Measurements from ENCODE around the gene CDK3.

Gene CDK3

DNA sequence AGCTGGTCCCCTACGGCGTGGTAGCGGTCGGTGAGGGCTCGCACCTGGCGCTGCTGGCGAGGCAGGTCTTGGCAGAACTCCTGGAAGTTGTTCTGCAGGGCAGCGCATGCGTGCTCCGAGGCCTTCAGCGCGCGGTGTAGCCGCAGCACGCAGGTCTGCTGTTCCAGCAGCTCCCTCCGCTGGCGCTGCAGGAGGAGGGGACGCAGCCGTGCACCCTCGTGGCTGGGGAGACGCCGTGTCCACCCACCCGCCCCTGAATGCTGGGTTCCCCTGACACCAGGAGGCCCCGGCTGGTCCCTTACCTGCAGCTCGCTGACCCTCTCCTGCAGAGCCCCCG, 14.2 kb downstream of the CDK3 start:
- Histone ChIP-seq H3K9ac (ENCODE audit: low read depth, low read length) (no peak overlapping the region), H3K36me3 (ENCODE audit: insufficient read depth, low read length) (no peaks in the 10 kb centered on the region), H3K4me1 (ENCODE audit: insufficient read depth, low read length) (peaks cover 3% of the 10 kb centered on the region; the same call in 1 of the 2 replicates), H3K9me3 (ENCODE audit: control insufficient read depth, insufficient read depth, low read length) (no peaks in the 10 kb centered on the region)

DNA sequence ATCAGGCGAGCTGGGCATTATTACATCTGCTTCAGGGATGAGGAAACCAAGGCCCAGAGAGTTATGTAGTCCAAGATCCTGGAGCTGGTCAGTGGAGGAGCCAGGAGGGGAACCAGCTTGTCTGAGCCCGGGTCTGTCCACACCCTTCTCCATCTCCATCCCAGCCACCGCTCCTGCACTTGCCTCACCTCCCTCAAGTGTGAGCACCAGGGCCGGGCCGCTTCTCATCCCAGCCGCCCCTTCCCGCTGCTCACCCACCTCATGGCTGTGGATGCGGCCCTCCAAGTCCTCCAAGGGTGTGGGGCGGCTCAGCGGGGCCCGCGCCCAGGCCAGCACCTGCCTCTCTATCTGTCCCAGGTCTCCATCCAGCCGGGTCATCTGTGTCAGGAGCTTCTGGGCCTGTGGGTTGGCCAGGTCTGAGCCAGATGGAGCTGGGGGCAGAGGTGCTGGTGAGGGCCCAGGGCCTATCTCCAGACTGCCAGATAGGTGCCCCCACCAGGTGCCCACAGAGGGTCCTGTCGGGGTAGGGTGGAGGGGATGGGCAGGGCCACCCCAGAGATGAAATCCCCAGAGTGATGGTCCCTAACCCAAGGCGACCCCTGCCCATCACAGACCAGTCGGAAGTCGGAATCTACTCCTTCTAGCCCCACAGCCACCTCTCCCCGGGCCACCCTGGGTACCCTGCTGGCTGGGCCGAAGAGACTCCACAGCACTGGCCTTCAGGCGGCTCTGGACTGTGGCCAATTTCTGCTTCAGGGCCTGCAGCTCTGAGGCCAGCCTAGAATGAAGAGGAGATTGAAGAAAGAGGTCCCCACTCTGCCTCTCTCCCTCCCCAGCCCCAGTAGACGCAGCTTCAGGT, 17.1 kb downstream of the CDK3 start:
- peaks cover 3% of the 10 kb centered on the region; the same call in 1 of the 2 replicates for H3K4me1 ChIP-seq (ENCODE audit: insufficient read depth, low read length)
- no peak overlapping the region for H3K9ac ChIP-seq (ENCODE audit: low read depth, low read length)
- no peaks in the 10 kb centered on the region for H3K9me3 ChIP-seq (ENCODE audit: control insufficient read depth, insufficient read depth, low read length)
- H3K36me3 ChIP-seq (ENCODE audit: insufficient read depth, low read length): no peaks in the 10 kb centered on the region

DNA sequence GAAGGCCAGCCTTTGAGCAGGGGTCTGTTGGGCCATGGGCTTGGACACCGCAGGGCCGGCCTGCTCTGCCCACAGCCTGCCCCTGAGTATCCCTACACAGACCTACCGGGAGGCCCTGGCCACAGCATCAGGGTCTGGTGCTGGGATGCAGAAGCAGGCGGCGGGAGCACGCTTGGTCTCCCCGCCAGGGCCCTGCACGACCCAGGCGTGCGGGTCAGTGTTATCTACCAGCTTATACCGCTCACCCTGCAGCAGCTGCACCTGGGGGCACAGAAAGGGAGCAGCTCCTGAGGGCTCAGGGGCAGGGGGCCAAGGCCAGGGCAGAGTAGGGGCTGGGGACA, 17.7 kb downstream of the CDK3 start:
- no peak overlapping the region for H3K9ac ChIP-seq (ENCODE audit: low read depth, low read length)
- H3K4me1 ChIP-seq (ENCODE audit: insufficient read depth, low read length): peaks cover 3% of the 10 kb centered on the region; the same call in 1 of the 2 replicates
- H3K36me3 ChIP-seq (ENCODE audit: insufficient read depth, low read length): no peaks in the 10 kb centered on the region
- H3K9me3 ChIP-seq (ENCODE audit: control insufficient read depth, insufficient read depth, low read length): no peaks in the 10 kb centered on the region

DNA sequence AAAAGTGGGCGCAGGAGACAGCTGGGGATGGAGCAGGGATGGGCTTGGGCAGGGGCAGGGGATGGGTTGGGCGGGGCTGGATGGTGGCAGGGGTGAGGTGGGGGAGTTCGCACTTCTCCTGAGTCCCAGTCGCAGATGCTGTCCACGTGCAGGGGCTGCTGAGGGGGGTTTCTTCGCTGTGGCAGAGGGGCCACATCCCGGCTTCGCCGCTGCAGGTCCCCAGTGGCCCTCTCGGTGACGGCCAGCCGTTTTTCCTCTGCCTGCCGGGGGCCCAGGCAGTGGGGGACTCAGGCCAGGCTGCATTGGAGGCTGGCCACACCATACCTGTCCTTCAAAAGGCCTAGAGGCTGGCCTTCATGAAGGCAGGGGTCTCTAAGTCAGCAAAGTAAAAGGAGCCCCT, 18.1 kb downstream of the CDK3 start:
- H3K4me1 ChIP-seq (ENCODE audit: insufficient read depth, low read length): peaks cover 3% of the 10 kb centered on the region; the same call in 1 of the 2 replicates
- no peaks in the 10 kb centered on the region for H3K9me3 ChIP-seq (ENCODE audit: control insufficient read depth, insufficient read depth, low read length)
- no peaks in the 10 kb centered on the region for H3K36me3 ChIP-seq (ENCODE audit: insufficient read depth, low read length)
- no peak overlapping the region for H3K9ac ChIP-seq (ENCODE audit: low read depth, low read length)

DNA sequence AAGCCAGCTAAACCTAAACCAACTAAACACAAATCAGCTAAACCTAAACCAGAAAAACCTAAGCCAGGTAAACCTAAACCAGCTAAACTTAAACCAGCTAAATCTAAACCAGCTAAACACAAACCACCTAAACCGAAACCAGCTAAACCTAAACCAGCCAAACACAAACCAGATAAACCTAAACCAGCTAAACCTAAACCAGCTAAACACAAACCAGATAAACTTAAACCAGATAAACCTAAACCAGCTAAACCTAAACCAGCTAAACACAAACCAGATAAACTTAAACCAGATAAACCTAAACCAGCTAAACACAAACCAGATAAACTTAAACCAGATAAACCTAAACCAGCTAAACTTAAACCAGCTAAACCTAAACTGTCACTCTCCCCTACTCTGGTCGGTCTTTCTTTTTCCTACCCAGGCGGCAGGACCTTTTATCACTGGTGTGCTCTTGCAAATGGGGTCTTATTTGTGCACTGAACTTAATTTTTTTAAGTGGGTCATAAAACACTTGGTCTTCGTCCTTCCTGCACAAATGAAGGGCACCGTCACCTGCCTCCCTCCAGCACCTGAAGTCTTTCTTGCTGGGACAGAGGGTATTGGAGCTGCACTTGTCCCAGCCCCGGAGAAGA, 19.3 kb downstream of the CDK3 start:
- no peaks in the 10 kb centered on the region for H3K9me3 ChIP-seq (ENCODE audit: control insufficient read depth, insufficient read depth, low read length)
- H3K9ac ChIP-seq (ENCODE audit: low read depth, low read length): no peak overlapping the region

DNA sequence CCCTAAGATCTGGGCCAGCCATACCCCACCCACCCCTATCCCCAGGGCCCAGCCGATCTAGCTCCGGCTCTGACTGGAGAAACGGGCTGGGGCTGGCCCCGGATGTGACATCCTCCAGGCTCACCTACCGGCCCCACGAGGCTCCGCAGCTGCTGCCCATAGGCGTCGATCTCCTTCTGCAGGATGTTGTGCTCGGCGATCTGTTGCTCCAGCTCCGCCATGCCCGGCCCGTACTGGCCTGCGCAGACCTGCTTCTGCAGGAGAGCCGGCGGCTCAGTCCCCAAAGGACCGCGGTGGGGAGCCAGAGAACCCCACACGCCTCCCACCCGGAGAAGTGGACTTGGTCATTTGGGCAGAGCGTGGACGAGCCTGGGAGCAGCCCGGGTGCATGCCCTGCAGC, 21.6 kb downstream of the CDK3 start:
- Histone ChIP-seq H3K36me3 (ENCODE audit: insufficient read depth, low read length) (no peaks in the 10 kb centered on the region), H3K9me3 (ENCODE audit: control insufficient read depth, insufficient read depth, low read length) (no peaks in the 10 kb centered on the region), H3K9ac (ENCODE audit: low read depth, low read length) (no peak overlapping the region), H3K4me1 (ENCODE audit: insufficient read depth, low read length) (no peaks in the 10 kb centered on the region)

More for the DNA sequence above, 19.3 kb downstream of the CDK3 start:
- no peaks in the 10 kb centered on the region for H3K4me1 ChIP-seq (ENCODE audit: insufficient read depth, low read length)
- H3K36me3 ChIP-seq (ENCODE audit: insufficient read depth, low read length): no peaks in the 10 kb centered on the region

DNA sequence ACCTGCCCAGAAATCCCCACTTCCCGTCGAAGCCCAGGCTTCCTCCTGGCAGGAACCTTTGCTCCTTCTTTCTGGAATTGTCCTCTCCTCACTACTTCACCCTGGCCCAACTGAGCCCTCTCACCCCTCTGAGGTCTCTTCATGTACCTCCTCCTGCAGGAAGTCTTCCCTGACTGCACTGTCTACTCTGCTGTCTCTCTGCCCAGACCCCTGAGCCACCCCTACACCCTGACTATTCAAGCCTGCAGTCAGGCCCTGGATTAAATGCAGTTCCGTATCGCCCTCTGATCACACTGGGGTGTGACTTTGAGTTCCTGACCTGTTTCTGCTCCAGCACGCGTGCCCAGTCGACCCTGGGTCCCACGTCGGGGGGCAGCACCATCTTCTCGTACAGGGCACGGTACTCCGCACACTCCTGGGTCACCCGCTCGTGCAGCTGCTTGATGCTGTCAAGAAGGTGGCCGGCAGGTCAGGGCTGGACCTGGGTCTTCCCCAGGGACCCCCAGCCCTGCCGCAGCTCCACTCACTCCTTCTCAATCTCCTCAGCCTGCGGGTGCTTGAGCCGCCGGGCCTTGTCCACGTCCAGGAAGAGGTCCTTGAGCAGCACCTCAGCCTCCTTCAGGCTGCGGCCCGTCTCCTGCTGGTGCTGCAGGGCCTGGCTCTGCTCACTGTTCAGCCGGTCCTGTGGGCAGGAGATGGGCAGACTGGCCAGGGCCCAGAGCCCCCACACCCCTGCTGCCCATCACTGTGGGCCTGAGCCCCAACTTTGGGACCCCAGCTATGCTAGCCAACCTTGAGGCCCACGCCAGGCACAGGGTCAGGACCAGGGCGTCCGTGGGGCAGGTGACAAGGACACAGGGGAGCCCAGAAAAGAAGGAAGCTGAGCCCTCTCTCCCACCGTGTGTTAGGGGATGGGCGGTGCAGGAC, 22.6 kb downstream of the CDK3 start:
- no peak overlapping the region for H3K9ac ChIP-seq (ENCODE audit: low read depth, low read length)
- H3K36me3 ChIP-seq (ENCODE audit: insufficient read depth, low read length): no peaks in the 10 kb centered on the region
- H3K9me3 ChIP-seq (ENCODE audit: control insufficient read depth, insufficient read depth, low read length): no peaks in the 10 kb centered on the region
- H3K4me1 ChIP-seq (ENCODE audit: insufficient read depth, low read length): no peaks in the 10 kb centered on the region

DNA sequence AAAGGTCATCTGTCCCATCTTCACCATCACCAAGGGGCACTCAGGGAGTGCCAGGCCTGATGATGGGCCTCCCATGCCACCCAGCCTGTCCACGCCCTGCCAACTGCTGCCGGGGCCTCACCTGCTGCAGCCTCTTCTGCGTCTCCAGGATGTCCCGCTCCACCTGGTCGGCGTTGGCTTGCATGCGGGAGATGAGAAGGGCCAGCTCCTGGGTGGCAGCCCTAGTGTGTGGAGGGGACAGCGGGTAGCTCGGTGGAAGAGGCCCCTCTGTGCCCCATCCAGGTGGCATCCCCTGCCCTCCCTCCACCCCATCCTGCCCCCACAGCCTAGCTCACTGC, 23.2 kb downstream of the CDK3 start:
- H3K36me3 ChIP-seq (ENCODE audit: insufficient read depth, low read length): no peaks in the 10 kb centered on the region
- no peaks in the 10 kb centered on the region for H3K9me3 ChIP-seq (ENCODE audit: control insufficient read depth, insufficient read depth, low read length)
- H3K9ac ChIP-seq (ENCODE audit: low read depth, low read length): no peak overlapping the region
- H3K4me1 ChIP-seq (ENCODE audit: insufficient read depth, low read length): peaks cover 6% of the 10 kb centered on the region

DNA sequence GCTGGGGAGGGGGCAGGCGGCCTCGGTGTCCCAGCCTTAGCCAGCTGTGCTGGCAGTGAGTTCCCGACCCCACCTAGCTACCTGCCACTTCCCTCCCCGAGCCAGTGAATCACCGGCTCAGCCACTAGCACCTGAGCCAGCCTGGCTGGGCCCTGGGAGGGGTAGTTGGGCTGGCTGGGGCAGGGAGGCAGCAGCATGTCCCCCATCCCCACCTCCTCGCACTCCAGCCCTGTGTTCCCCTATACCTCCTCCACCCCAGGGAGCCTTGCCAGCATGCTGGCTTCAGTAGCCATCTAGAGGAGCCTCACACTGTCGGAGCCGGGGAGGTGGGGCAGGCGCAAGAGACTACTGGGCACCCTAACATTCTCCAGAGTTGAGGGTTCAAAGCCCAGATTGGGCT, 23.7 kb downstream of the CDK3 start:
- no peak overlapping the region for H3K9ac ChIP-seq (ENCODE audit: low read depth, low read length)
- H3K36me3 ChIP-seq (ENCODE audit: insufficient read depth, low read length): no peaks in the 10 kb centered on the region
- peaks cover 7% of the 10 kb centered on the region for H3K4me1 ChIP-seq (ENCODE audit: insufficient read depth, low read length)
- no peaks in the 10 kb centered on the region for H3K9me3 ChIP-seq (ENCODE audit: control insufficient read depth, insufficient read depth, low read length)

DNA sequence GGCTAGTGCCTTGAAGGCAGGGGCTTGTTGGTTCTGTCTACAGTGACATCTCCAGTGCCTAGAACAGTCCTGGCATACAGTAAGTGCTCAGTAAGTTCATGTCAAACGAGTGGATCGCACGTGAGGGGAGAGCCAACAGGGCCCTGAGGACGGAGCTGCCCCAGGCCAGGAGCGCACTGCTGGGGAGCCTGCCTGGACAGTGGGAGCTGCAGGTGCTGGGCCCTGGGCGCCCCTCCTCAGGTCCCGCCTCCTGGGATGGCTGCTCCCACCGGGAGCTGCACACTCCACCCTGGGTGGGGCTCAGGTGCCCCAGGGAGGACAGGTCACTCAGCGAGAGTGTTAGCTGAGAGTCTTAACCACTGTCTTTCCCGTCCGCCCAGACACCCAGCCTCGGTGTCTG, 24.6 kb downstream of the CDK3 start:
- Histone ChIP-seq H3K4me1 (ENCODE audit: insufficient read depth, low read length) (peaks cover 13% of the 10 kb centered on the region), H3K9ac (ENCODE audit: low read depth, low read length) (no peak overlapping the region), H3K36me3 (ENCODE audit: insufficient read depth, low read length) (no peaks in the 10 kb centered on the region), H3K9me3 (ENCODE audit: control insufficient read depth, insufficient read depth, low read length) (no peaks in the 10 kb centered on the region)

DNA sequence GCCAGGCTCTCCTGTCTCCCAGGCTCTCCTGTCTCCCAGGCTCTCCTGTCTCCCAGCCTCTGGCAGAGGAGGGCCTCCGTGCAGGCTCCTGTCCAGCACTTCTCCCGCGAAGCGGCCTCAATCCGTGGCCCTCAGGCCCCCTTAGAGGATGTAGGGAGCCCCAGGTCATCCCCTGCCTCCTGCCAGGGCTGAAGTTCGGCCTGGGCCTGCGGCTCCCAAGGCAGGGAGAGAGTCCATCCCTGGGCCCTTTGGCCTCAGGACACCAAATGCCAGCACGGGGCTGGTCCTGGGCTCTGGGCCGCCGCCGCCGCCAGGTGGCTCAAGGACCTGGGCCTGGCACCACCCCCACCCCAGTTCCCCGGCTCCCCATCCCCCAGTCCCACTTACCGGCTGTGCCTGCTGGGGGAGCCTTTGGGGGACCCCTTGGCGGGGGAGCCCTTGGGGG, 26.1 kb downstream of the CDK3 start:
- H3K4me1 ChIP-seq (ENCODE audit: insufficient read depth, low read length): peaks cover 13% of the 10 kb centered on the region
- H3K36me3 ChIP-seq (ENCODE audit: insufficient read depth, low read length): no peaks in the 10 kb centered on the region
- no peaks in the 10 kb centered on the region for H3K9me3 ChIP-seq (ENCODE audit: control insufficient read depth, insufficient read depth, low read length)
- H3K9ac ChIP-seq (ENCODE audit: low read depth, low read length): no peak overlapping the region

DNA sequence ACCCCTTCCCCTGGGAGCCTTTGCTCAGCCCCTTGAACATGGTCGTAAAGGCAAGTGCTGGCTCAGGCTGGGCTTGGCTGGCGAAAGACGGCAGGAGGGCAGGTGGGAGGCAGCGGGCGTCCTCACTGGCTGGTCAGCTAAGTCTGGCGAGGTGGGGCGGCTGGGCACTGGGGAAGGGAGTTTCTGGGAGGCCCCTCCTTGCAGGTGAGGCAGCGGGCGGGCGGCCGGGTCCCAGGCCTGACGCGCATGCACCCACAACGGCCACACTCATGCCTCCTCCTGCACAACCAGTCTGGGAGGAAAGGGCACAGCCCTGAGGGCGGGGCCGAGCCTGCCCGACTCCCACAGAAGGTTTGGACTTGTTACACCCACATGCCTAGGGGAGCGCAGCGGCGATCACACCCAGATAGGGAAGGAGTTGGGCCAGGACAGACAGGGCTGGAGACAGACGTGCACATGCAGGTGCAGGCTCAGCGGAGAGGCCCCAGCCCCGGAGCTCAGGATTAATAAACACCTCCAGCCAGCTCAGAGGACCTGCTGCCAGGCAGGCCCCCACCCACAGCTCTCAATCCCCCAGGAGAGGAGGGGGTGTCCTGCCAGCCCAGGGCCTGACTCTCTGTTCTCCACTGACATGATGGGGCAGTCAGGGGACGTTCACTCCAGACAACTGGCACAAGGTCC, 26.6 kb downstream of the CDK3 start, which contains the start of gene EVPL:
Gene EVPL, minus strand, starts transcription at position 148 of the 681 bp plus-strand sequence. Its CDS starts 108 bp downstream, at position 40.
- Histone ChIP-seq H3K36me3 (ENCODE audit: insufficient read depth, low read length) (no peaks in the 10 kb centered on the region), H3K4me1 (ENCODE audit: insufficient read depth, low read length) (peaks cover 13% of the 10 kb centered on the region), H3K9me3 (ENCODE audit: control insufficient read depth, insufficient read depth, low read length) (no peaks in the 10 kb centered on the region), H3K9ac (ENCODE audit: low read depth, low read length) (no peak within 1 kb of the TSS)

DNA sequence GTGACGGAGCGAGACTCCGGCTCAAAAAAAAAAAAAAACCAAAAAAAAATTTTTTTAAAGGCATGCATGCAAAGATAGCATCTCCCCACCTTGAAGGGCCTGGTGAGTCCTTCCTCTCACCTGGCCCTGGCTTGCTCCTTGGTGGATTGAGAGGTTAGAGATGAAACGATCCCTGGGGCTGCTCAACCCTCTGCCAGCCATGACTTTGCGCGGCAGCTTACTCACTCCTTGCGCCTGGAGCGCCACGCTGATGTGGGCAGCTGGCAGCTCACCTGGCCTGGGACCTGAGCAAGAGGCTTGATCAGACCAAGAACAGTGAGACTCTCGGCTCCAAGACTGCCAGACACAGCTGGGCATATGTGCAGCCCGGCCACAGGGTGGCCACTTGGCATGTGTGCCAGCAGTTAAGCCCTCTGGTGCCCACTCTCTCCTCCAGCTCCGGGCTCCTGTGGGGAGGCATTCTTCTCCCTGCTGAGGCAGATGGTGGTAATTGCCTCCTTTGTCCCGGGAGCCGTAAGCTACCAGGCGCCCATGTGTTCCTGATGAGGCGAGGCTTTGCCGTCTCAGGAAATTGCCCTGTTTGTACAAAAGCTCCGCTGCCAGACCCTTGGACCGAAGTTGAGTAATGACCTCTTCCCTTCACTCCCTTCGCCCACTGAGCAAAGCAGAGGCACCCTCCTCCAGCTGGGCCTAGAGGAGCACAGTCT, 31.6 kb downstream of the CDK3 start:
- H3K9ac ChIP-seq (ENCODE audit: low read depth, low read length): no peak overlapping the region
- H3K4me1 ChIP-seq (ENCODE audit: insufficient read depth, low read length): peaks cover 13% of the 10 kb centered on the region

DNA sequence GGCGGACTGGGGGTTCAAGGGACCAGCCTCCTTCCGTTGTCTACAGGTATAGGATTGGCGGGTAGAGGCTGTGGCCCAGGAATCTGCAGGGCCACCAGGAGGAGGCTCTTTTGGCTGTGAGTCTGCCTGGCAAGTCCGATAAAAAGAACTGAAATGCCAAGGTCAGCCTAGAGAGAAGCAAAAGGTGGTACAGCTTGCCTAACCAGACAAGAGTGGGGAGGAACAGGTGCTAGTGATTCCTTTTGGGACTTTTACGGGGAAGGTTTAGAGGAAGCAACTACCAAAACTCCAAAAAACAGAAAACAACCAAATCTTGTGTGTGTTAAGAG, 32.1 kb downstream of the CDK3 start:
- no peak overlapping the region for H3K9ac ChIP-seq (ENCODE audit: low read depth, low read length)
- peaks cover 13% of the 10 kb centered on the region for H3K4me1 ChIP-seq (ENCODE audit: insufficient read depth, low read length)
- H3K9me3 ChIP-seq (ENCODE audit: control insufficient read depth, insufficient read depth, low read length): no peaks in the 10 kb centered on the region

More for the DNA sequence above, 31.6 kb downstream of the CDK3 start:
- H3K36me3 ChIP-seq (ENCODE audit: insufficient read depth, low read length): no peaks in the 10 kb centered on the region
- no peaks in the 10 kb centered on the region for H3K9me3 ChIP-seq (ENCODE audit: control insufficient read depth, insufficient read depth, low read length)

More for the DNA sequence above, 32.1 kb downstream of the CDK3 start:
- H3K36me3 ChIP-seq (ENCODE audit: insufficient read depth, low read length): no peaks in the 10 kb centered on the region
